ENCODE data around the gene ACE2. TPM values are rescaled to one million over a fixed set of nuclear protein-coding genes. Genes with fewer than 3 reads are reported as not detected.
"Not testable (repeated sequence)": the region's sequence is repeated elsewhere in the genome, so short reads cannot be mapped to it uniquely, and the experiment has no call there.

The ACE2 gene
- total RNA-seq = 0.04 TPM
- 10 to 100 TPM in 1 of 8 donors, 1 to 10 TPM in 1, under 1 TPM in 1, not detected in 5; 0.11 to 19.0 (median 3.2) TPM for polyA plus RNA-seq (ENCODE audit: insufficient read depth in 1 of 8, insufficient read length in 8 of 8, low replicate concordance in 1 of 8)
- long read RNA-seq, donor 1 = 0 reads
- long read RNA-seq, donor 2 = 0 reads
- long read RNA-seq, donor 3 = 0 reads
- long read RNA-seq, donor 4 = 0 reads
- long read RNA-seq, donor 5 = 0 reads
- long read RNA-seq, donor 6 = 0 reads
- long read RNA-seq, donor 7 = 0 reads
- long read RNA-seq, donor 8 = 0 reads
- long read RNA-seq, donor 9 = 0 reads
- long read RNA-seq, donor 10 = 0 reads
- long read RNA-seq, donor 11 = 0 reads

DNA sequence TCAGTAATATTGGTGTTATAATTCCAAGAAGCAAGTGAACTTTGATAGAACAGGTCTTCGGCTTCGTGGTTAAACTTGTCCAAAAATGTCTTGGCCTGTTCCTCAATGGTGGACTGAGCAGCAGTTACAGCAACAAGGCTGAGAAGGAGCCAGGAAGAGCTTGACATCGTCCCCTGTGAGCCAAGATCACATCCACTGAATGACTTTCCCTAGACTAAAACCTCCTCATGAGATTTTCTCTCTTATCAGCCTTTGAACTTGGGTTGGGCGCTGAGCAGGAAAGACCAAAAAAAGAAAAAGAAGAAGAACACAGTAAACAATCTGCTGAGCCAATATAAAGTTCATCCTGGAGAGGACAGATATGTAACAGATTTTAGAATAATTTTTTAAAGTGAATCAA, at the start of gene ACE2:
ACE2 (minus strand) TSS at position 216 of the 400 bp plus-strand sequence; CDS start at position 167, 49 bp downstream.
- no peaks in the 10 kb centered on the region for H3K4me1 ChIP-seq (ENCODE audit: control insufficient read depth, insufficient read depth, low read length)
- H3K4me3 ChIP-seq (ENCODE audit: low read length) = no peak within 1 kb of the TSS
- H3K27me3 ChIP-seq (ENCODE audit: control insufficient read depth, insufficient read depth, low read length) = peaks cover 19% of the 10 kb centered on the region
- no peaks in the 10 kb centered on the region for H3K36me3 ChIP-seq (ENCODE audit: control insufficient read depth, insufficient read depth, low read length)
- no peaks in the 10 kb centered on the region for H3K9me3 ChIP-seq (replicated peaks; ENCODE audit: control insufficient read depth, low read depth, low read length)
- no peak for DNase-seq
- WGBS (ENCODE audit: insufficient coverage) = 100% methylated on average over 2 of the region's 4 CpGs
- no peak within 1 kb of the TSS for H3K27ac ChIP-seq (ENCODE audit: low read length)

DNA sequence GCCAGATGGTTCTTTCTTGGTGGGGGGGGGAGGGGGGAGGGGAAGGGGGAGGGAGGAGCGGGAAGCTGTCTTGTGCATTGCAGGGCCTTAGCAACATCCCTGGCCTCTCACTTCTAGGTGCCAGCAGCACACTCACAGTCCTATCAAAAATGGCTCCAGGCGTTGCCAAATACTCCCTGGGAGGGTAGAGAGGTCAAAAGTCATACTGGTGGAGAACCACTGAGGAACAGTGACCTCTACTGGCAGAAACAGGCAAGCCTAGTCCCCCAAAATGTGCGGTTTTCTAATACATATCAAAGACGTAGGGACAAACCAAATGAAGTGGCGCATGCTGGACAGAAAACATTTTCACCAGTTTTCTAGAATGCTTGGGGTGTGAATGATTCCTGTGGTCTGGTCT, 46.8 kb upstream of the ACE2 start:
- H3K9me3 ChIP-seq (replicated peaks; ENCODE audit: control insufficient read depth, low read depth, low read length); DNase-seq; H3K27ac ChIP-seq (ENCODE audit: low read length); H3K36me3 ChIP-seq (ENCODE audit: control insufficient read depth, insufficient read depth, low read length); H3K4me3 ChIP-seq (ENCODE audit: low read length); H3K4me1 ChIP-seq (ENCODE audit: control insufficient read depth, insufficient read depth, low read length): not testable (repeated sequence)
- H3K27me3 ChIP-seq (ENCODE audit: control insufficient read depth, insufficient read depth, low read length) = peaks cover 18% of the 10 kb centered on the region
- no CpG with 5 or more reads among the region's 5 CpGs for WGBS (ENCODE audit: insufficient coverage)

DNA sequence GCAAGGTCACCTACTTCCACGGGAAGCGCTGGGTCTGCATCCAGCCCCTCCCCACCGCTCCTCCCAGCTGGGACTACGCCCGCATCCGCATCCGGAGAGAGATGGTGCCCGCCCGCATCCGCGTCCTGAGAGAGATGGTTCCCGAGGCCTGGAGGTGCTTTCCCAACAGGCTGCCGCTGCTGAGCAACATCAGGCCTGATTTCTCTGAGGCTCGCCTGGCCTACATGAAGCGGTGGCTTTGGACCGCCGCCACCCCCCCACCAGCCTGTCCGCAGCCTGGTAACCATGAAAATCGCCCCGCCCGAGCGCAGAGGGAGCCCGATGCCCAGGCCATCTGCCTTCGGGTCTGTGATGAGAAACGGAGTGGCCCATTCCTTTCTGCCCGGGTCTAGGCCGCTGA, 45.8 kb upstream of the ACE2 start:
- Histone ChIP-seq H3K4me3 (ENCODE audit: low read length) (no peak overlapping the region), H3K9me3 (replicated peaks; ENCODE audit: control insufficient read depth, low read depth, low read length) (no peaks in the 10 kb centered on the region), H3K36me3 (ENCODE audit: control insufficient read depth, insufficient read depth, low read length) (no peaks in the 10 kb centered on the region), H3K27ac (ENCODE audit: low read length) (no peak overlapping the region), H3K4me1 (ENCODE audit: control insufficient read depth, insufficient read depth, low read length) (no peaks in the 10 kb centered on the region), H3K27me3 (ENCODE audit: control insufficient read depth, insufficient read depth, low read length) (peaks cover 20% of the 10 kb centered on the region)
- 86% methylated on average over 27 of the region's 27 CpGs for WGBS (ENCODE audit: insufficient coverage)
- no peak for DNase-seq

DNA sequence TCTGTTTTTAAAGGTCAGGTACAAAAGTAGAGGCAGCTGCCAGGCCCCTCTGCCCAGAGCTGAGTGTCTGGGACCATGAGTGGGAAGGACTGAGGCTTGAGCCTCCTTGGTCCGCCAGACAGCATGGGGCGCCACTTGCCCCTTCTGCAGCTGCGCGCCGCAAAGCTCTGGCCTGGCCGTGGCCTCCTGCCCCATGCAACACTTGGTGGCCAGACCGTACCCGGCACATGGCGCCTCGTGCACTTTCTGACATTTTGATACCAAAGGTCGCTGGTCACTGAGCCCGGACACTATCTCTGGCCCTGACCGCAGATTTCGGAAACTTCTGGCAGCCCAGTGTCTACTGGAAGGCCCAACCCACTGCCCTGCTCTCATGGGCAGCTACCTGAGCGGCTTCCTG, 45.3 kb upstream of the ACE2 start:
- no peak overlapping the region for H3K4me3 ChIP-seq (ENCODE audit: low read length)
- no peak for DNase-seq
- H3K27me3 ChIP-seq (ENCODE audit: control insufficient read depth, insufficient read depth, low read length) = peaks cover 22% of the 10 kb centered on the region
- no peaks in the 10 kb centered on the region for H3K36me3 ChIP-seq (ENCODE audit: control insufficient read depth, insufficient read depth, low read length)
- WGBS (ENCODE audit: insufficient coverage) = 84% methylated on average over 15 of the region's 15 CpGs
- no peaks in the 10 kb centered on the region for H3K4me1 ChIP-seq (ENCODE audit: control insufficient read depth, insufficient read depth, low read length)
- no peak overlapping the region for H3K27ac ChIP-seq (ENCODE audit: low read length)
- no peaks in the 10 kb centered on the region for H3K9me3 ChIP-seq (replicated peaks; ENCODE audit: control insufficient read depth, low read depth, low read length)

DNA sequence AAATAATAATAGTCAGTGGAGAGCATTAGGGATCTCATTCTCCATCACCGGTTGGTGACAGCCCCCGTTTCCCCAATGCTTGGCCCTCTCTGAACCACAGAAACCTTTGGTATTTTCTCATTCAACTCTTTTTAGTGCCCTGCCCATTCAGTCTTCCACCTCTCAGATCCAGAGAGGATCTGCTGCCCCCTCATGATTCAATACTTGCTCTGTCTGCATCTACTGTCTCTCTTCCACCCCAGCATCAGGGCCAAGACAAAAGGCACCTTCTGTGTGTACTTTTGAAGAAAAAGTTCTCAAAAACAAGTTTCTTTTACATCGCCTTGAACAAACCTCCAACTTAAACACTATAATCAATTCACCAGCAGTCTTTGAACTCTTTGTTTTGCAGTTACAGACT, 44.5 kb upstream of the ACE2 start:
- no peak overlapping the region for H3K27ac ChIP-seq (ENCODE audit: low read length)
- 73% methylated on average over 2 of the region's 3 CpGs for WGBS (ENCODE audit: insufficient coverage)
- no peaks in the 10 kb centered on the region for H3K4me1 ChIP-seq (ENCODE audit: control insufficient read depth, insufficient read depth, low read length)
- no peaks in the 10 kb centered on the region for H3K9me3 ChIP-seq (replicated peaks; ENCODE audit: control insufficient read depth, low read depth, low read length)
- DNase-seq = no peak
- H3K27me3 ChIP-seq (ENCODE audit: control insufficient read depth, insufficient read depth, low read length) = peaks cover 22% of the 10 kb centered on the region
- no peak overlapping the region for H3K4me3 ChIP-seq (ENCODE audit: low read length)
- no peaks in the 10 kb centered on the region for H3K36me3 ChIP-seq (ENCODE audit: control insufficient read depth, insufficient read depth, low read length)

DNA sequence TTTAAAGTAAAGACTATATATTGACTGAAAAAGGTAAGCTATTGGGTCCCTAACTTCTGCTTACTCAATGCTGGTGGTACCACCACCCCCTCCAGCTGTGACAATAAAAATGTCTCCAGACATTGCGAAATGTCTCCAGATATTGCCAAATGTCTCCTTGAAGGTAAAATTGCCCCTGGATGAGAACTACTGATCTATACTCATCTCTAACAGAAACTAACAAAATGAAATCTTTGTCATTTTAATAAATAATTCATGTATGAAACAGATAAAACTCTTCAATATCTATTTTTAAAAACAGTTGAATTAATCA, 43.8 kb upstream of the ACE2 start:
- no peak for DNase-seq
- no peaks in the 10 kb centered on the region for H3K36me3 ChIP-seq (ENCODE audit: control insufficient read depth, insufficient read depth, low read length)
- no peak overlapping the region for H3K4me3 ChIP-seq (ENCODE audit: low read length)
- no CpG with 5 or more reads among the region's 1 CpG for WGBS (ENCODE audit: insufficient coverage)
- H3K27me3 ChIP-seq (ENCODE audit: control insufficient read depth, insufficient read depth, low read length) = peaks cover 28% of the 10 kb centered on the region
- H3K27ac ChIP-seq (ENCODE audit: low read length) = no peak overlapping the region
- H3K4me1 ChIP-seq (ENCODE audit: control insufficient read depth, insufficient read depth, low read length) = no peaks in the 10 kb centered on the region
- H3K9me3 ChIP-seq (replicated peaks; ENCODE audit: control insufficient read depth, low read depth, low read length) = no peaks in the 10 kb centered on the region

DNA sequence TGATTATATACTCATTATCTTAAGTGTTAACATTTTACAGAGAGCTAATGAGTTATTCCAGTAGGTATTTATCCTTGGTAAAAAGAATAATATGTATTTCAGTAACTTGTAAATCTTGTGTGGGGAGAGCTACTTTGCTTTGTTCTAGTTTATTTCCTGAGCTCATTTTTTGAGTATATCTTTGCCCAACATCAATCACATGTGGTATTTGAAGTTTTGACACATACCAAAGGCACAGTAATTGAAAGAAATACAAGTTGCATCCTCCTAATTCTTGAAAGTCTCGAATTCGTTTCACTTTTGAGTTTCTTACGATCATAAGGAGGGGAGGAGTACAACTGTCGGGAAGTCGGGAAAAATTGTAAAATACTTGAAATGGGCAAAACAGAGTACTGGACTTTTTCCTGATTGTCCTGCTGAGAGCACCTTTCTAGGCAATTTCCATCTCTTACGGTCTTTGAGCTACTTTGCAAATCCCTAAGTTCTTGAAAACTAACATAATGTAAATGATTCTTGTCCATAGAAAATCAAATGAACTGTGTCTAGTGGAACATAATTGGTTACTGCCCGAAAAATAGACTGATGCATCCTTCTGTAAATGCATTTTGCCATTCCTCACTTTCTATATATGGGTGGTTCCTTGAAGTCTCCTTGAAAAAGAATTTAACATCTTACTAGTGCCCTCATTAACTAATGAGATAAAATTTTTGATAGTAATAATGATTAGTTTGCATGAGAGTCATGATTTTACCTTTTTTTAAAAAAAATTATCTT, 43.2 kb upstream of the ACE2 start:
- no peak for DNase-seq
- Histone ChIP-seq H3K27me3 (ENCODE audit: control insufficient read depth, insufficient read depth, low read length) (peaks cover 28% of the 10 kb centered on the region), H3K9me3 (replicated peaks; ENCODE audit: control insufficient read depth, low read depth, low read length) (no peaks in the 10 kb centered on the region), H3K4me3 (ENCODE audit: low read length) (no peak overlapping the region), H3K4me1 (ENCODE audit: control insufficient read depth, insufficient read depth, low read length) (no peaks in the 10 kb centered on the region), H3K36me3 (ENCODE audit: control insufficient read depth, insufficient read depth, low read length) (no peaks in the 10 kb centered on the region), H3K27ac (ENCODE audit: low read length) (no peak overlapping the region)
- no CpG with 5 or more reads among the region's 7 CpGs for WGBS (ENCODE audit: insufficient coverage)

DNA sequence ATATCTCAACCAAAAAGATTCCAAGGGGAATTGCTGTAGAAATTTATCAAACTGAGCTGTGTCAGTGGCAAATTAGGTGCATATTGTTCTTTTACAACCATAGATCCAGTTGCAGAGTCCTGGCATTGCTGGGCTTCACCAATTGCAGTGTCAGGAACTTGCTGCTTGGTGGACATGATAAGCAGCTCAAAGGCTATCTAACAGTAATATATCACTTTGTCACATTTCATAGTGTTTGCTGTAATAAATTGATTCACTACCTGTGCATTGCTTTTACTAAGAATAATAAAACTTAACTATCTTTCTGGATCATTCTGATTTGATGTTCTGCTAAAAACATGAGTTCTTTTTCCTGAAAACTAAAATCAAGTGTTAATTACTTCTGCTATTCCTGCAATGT, 30.9 kb upstream of the ACE2 start:
- Histone ChIP-seq H3K27me3 (ENCODE audit: control insufficient read depth, insufficient read depth, low read length) (peaks cover 13% of the 10 kb centered on the region), H3K9me3 (replicated peaks; ENCODE audit: control insufficient read depth, low read depth, low read length) (no peaks in the 10 kb centered on the region)

DNA sequence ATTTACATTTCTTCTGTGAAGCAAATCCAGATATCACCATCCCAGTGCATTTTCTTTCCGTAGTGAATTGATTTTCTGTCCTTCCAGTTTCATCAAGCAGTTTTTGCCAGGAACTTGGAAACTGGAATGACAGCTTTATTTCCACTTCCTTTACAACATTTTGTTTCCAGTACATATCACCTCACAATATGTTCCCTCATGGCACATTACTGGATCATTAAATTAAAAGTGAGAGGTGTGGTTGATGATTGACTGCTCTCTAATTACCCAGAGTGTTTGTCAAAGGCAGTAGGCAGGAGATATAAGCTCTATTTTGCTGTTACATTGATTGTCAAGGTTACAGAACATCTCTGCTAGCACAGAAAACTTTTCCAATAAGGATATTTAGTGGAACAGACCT, 22.3 kb upstream of the ACE2 start:
- H3K4me1 ChIP-seq (ENCODE audit: control insufficient read depth, insufficient read depth, low read length) = no peaks in the 10 kb centered on the region
- no CpG with 5 or more reads among the region's 1 CpG for WGBS (ENCODE audit: insufficient coverage)
- no peak overlapping the region for H3K4me3 ChIP-seq (ENCODE audit: low read length)

More for the DNA sequence above, 30.9 kb upstream of the ACE2 start:
- Histone ChIP-seq H3K36me3 (ENCODE audit: control insufficient read depth, insufficient read depth, low read length) (no peaks in the 10 kb centered on the region), H3K27ac (ENCODE audit: low read length) (no peak overlapping the region), H3K4me3 (ENCODE audit: low read length) (no peak overlapping the region), H3K4me1 (ENCODE audit: control insufficient read depth, insufficient read depth, low read length) (no peaks in the 10 kb centered on the region)
- DNase-seq = no peak

DNA sequence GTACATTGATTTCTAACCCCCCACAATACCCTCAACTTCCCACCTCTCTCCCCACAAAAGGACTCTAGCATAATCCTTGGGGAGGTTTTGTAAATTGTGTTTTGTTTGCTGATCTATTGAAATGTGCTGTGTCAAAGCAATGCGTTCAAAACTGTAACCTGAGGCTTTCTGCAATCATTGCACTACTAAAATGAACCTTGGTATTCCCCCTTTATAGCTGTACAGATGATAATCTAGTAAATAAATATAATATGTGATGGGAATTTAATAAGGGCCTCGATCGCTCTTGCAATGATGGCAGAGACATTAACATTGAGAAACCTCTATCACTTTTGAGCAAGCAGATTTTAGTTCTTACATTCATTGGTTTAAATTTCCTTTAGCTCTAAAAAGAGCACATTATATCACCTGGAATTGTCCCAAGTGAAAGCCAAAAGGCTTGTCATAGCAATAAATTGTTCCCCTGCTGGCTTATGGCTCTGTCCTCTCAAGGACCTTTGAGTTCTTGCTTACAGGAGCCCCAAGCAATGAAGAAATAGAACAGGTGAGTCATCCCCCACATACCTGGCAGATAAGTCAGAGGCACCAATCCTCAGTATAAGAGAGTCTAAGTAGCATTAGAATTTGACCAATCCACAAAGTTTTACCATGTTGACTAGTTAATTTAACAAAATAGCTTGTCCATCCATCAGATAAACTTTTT, 18.4 kb upstream of the ACE2 start:
- Histone ChIP-seq H3K4me1 (ENCODE audit: control insufficient read depth, insufficient read depth, low read length) (no peaks in the 10 kb centered on the region), H3K27me3 (ENCODE audit: control insufficient read depth, insufficient read depth, low read length) (peaks cover 20% of the 10 kb centered on the region), H3K36me3 (ENCODE audit: control insufficient read depth, insufficient read depth, low read length) (no peaks in the 10 kb centered on the region), H3K9me3 (replicated peaks; ENCODE audit: control insufficient read depth, low read depth, low read length) (no peaks in the 10 kb centered on the region), H3K27ac (ENCODE audit: low read length) (no peak overlapping the region), H3K4me3 (ENCODE audit: low read length) (no peak overlapping the region)
- no CpG with 5 or more reads among the region's 3 CpGs for WGBS (ENCODE audit: insufficient coverage)
- no peak for DNase-seq

More for the DNA sequence above, 22.3 kb upstream of the ACE2 start:
- DNase-seq = peak; percentile 1
- Histone ChIP-seq H3K27ac (ENCODE audit: low read length) (no peak overlapping the region), H3K9me3 (replicated peaks; ENCODE audit: control insufficient read depth, low read depth, low read length) (no peaks in the 10 kb centered on the region), H3K27me3 (ENCODE audit: control insufficient read depth, insufficient read depth, low read length) (peaks cover 19% of the 10 kb centered on the region), H3K36me3 (ENCODE audit: control insufficient read depth, insufficient read depth, low read length) (no peaks in the 10 kb centered on the region)
